SKM-1 treated with dmso at 0.1 percent for 144 hours (cell line): ENCODE results near the gene FBN1.

Experiments used
- DNase-seq: peaks from one replicate; lab custom pipeline; 2025; ENCODE audit not compliant: unreplicated experiment; lab: John Stamatoyannopoulos, UW

Gene FBN1

DNA sequence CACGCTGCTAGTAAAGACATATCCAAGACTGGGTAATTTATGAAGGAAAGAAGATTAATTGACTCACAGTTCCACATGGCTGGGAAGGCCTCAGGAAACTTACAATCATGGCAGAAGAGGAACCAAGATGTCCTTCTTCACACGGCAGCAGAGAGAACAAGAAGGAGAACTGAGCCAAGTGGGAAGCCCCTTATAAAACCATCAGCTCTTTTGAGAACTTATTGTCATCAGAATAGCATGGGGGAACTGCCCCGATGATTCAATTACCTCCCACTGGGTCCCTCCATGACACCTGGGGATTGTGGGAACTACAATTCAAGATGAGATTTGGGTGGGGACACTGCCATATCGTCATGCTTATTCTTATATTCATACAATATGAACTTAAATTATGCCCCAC is 265.3 kb downstream of the FBN1 start:
- no peak for DNase-seq

GRCh38 chr15:48375767-48376166 is 269.7 kb downstream of the FBN1 start:
- DNase-seq: no peak

DNA sequence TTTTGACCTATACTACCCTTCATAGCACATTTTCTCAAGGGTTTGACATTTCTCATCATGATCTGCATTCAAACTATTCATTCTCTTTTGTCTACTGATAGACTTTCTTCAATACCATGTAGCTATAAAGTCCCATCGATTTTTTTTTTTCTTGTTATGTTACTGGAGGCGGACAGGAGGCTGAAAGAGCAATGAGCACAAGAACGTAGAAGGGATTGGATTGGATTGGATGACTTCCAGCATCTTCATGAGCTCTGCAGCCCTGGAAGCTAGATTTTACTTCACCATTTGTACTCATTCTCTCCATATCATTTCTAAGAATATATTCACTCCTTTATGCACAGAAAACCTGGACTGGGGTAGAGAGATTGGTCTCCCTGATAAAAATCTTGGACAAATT is 271.0 kb downstream of the FBN1 start:
- DNase-seq: no peak

DNA sequence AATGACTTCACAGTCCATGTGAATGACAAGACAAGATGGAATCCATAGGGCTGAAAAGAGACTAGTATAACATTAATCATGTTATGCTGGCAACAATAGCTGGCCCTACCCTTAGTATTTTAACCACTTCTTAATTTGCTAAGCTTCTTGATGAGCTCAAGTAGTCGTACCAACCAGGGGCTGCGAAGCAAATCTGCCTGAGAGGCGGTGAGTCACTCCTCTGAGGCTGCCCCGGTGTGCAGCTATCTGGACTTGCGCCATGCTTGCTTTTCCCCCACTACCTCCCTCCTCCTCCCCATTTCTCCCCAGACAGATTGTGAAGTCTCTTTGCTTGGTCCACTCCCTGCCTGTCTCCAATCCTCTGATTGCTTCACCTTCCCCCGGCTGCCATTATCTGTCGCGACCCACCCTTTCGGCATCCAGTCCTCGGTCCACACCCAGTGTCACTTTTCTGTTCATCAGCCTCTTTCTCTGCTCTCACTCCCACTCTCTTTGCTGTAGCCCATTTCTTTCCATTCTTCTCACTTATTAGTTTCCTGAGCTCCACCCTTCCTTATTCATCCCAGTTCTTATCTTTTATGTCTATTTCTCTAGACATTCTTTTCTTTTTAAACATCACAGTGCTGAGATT is 271.6 kb downstream of the FBN1 start:
- DNase-seq: no peak

- no peak for DNase-seq
Measured at GRCh38 chr15:48371961-48372360, 273.5 kb downstream of the FBN1 start.

DNA sequence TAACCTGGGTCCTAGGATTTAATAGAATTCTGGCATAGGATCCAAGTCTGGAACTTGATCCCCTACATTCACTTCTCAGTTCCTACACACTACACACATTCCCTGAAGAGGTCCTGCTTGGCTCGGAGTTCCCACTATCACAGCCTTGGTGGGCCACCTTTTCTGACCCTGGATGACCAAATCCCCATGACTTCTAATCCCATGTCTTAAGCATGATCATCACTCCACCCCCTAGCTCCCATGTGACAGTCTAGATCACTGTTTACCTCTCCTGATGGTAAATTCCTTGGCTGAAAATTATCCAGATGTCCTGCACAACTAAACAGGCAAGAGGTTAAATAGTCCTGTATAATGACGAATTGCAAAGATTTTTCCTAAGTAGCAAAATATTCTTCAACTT is 274.0 kb downstream of the FBN1 start:
- DNase-seq: no peak

- DNase-seq: no peak
Measured at GRCh38 chr15:48370460-48370859, 275.0 kb downstream of the FBN1 start.

DNA sequence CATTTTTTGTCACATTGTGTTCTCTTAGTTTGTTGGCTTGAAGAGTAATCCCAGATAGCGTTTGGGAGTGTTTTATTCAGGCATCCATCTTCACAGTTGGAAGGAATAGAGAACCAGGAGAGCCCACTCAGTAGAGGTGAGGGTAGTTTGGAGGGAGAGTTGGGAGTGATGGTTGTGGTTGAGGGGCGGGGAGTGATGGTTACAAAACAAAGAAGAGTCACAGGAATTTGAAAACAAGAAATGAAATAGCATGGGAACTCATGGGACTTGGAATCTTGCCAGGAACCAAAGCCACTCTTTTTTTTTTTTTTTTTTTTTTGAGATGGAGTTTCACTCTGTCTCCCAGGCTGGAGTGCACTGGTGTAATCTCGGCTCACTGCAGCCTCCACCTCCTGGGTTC is 278.0 kb downstream of the FBN1 start:
- no peak for DNase-seq

DNA sequence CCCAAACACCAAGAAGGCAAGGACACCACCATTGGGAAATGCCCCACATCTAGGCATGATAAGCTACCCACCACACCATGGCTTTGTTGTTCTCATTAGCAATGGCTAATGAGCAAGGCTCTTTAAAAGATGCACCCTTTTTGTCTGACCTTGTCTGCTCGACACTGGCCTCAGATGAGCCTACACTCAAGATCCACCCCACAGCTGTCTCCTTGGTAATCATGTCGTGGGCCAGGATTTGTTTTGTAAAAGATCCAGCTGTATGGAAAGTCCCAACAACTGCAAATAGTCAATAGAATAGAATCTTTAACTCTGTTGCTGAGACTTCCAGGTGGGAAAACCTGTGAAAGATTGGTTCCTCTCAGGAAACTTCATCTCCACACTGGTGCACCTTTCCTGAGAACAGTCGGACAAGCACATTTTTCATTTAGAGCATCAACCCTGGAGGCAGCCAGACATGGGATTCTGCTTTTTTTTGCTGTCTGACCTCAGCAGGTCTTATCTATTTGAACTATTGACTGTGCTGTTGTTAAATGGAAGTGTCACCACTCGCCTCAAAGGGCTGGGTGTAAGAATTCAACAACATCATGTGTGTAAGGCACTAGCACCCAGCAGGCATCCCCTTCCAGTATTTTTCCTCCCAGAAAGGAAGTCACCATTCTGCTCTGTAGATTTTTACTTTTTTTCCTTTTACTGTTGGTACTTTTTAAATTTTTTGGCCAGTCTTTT is 278.8 kb downstream of the FBN1 start:
- no peak for DNase-seq

GRCh38 chr15:48365575-48365974 is 279.9 kb downstream of the FBN1 start:
- no peak for DNase-seq

DNA sequence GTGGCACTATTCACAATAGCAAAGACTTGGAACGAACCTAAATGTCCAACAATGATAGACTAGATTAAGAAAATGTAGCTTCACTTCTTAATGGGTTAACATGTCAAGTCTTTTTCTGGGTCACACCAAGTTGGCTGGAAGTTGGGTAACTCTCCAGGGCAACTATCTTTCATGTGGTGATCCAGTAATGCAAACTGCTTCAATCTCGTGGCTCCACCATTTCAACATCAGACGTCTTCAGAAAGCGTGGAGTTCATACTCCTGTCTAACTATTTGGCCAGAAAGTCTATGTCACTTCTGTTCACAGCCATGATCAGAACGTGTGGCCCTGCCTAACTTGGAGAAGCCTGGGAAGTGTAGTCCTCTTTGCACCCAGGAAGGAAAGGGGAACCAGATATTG is 282.0 kb downstream of the FBN1 start:
- DNase-seq: no peak

DNA sequence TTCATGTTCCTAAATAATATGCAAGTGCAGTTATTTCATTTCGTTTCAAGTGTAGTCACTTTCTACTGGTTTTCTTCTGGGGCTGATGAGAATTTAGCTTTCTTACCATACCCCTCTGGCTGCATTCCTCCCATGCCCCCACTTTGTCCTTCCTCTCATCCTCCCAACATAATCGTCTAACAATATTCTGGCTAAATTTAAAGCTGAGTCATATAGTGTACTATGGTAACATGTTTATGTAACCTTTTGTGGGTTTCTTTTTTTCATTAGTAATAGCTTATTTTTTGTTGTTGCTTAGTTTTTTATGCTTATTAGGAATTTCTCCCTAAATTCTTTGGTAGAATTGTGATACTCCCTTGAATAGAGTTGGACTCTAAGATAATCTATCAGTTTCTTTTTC is 283.8 kb downstream of the FBN1 start:
- DNase-seq: no peak

DNA sequence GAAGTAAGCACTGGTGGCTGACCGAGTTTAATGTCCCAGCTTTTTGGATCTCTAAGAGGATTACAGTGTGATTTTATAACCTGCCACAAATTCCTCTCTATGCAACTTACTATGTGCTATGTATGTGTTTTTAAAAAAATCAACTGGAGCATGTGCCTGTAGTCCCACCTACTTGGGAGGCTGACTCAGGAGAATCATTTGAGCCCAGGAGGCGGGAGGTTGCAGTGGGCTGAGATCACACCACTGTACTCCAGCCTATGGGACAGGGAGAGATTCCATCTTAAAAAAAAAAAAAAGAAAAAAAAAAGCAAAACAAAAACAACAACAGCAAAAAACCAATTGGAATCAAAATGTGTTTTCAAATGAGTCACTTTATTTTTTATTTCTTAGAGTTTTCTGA is 284.7 kb downstream of the FBN1 start:
- DNase-seq: no peak
